Measurements from ENCODE around the gene CANT1. TPM values are rescaled to one million over a fixed set of nuclear protein-coding genes. Genes with fewer than 3 reads are reported as not detected.

CANT1 gene
- total RNA-seq, 1 experiment from 2014 or later, result 116 TPM

DNA sequence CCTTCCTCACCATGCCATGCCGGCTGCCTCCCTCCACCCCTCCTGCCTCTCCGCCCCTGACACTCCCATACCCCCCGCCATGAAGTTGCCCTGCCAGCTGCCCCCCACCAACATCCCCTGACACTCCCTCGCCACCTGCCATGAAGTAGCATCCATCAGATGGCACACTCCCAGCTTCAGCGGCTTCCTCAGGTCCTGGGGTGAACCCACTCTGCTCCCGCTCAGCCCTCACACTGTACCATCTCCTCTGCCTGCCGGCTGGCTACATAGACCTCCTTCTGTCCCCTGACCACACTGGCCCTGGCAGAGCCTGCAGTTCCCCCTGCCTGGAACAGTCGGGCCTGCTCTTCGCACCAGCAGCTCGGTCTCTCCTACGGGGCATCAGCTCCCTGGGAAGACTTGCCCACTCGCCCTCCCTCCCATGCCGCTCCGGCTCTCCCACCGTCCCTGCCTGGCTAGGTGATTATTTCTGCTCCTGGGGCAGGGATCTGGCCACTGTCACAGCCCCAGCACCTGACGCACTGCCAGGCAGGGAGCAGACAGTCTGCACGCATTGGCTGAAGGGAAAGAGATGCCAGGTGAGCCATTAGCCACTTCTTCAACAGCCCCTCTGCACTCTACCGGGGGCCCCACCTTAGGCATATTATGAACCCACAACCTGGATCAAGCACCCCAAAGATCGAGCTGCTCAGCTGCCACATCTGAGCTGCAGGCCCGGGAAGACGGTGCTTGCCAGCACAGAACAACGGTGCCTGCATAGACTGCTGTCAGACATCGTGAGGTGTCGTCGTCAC, 9.0 kb downstream of the CANT1 start:
- no peaks in the 10 kb centered on the region for H3K9me3 ChIP-seq (ENCODE audit: insufficient read depth, low read depth)
- peaks cover 4% of the 10 kb centered on the region for H4K20me1 ChIP-seq (ENCODE audit: insufficient read depth)
- POLR2A ChIA-PET (ENCODE audit: unreplicated experiment), result no interaction called here
- intact Hi-C loops (cut with micrococcal nuclease; ENCODE audit: unreplicated experiment), result no loop called here
- H3K27ac ChIP-seq, result no peak overlapping the region
- no peaks in the 10 kb centered on the region for H3K27me3 ChIP-seq (ENCODE audit: insufficient read depth, low read depth)
- no TSS peak for BruUV-seq (replicated peaks)
- H3K36me3 ChIP-seq (ENCODE audit: low read depth), result peaks cover 6% of the 10 kb centered on the region; the same call in 1 of the 2 replicates
- CTCF ChIA-PET, result no interaction called here
- H3K4me1 ChIP-seq (replicated peaks; ENCODE audit: insufficient read depth), result peaks cover 33% of the 10 kb centered on the region
- peaks cover 26% of the 10 kb centered on the region for H3F3A ChIP-seq (ENCODE audit: insufficient read depth, low read depth)
- H3K4me2 ChIP-seq, result no peak overlapping the region
- TF ChIP-seq EZH2 (IDR thresholded peaks at IDR 0.05; ENCODE audit: low read depth), result no peak
- TF ChIP-seq, protein P1, sequence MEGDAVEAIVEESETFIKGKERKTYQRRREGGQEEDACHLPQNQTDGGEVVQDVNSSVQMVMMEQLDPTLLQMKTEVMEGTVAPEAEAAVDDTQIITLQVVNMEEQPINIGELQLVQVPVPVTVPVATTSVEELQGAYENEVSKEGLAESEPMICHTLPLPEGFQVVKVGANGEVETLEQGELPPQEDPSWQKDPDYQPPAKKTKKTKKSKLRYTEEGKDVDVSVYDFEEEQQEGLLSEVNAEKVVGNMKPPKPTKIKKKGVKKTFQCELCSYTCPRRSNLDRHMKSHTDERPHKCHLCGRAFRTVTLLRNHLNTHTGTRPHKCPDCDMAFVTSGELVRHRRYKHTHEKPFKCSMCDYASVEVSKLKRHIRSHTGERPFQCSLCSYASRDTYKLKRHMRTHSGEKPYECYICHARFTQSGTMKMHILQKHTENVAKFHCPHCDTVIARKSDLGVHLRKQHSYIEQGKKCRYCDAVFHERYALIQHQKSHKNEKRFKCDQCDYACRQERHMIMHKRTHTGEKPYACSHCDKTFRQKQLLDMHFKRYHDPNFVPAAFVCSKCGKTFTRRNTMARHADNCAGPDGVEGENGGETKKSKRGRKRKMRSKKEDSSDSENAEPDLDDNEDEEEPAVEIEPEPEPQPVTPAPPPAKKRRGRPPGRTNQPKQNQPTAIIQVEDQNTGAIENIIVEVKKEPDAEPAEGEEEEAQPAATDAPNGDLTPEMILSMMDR (conservative IDR thresholded peaks at IDR 0.05), result no peak
- H3K4me3 ChIP-seq, result no peak overlapping the region
- no peaks in the 10 kb centered on the region for H3K9me2 ChIP-seq (ENCODE audit: insufficient read depth)
- no peak for DNase-seq
- H2AFZ ChIP-seq, result no peak overlapping the region
- peaks cover 72% of the 10 kb centered on the region for H3K79me2 ChIP-seq (ENCODE audit: low read depth)

DNA sequence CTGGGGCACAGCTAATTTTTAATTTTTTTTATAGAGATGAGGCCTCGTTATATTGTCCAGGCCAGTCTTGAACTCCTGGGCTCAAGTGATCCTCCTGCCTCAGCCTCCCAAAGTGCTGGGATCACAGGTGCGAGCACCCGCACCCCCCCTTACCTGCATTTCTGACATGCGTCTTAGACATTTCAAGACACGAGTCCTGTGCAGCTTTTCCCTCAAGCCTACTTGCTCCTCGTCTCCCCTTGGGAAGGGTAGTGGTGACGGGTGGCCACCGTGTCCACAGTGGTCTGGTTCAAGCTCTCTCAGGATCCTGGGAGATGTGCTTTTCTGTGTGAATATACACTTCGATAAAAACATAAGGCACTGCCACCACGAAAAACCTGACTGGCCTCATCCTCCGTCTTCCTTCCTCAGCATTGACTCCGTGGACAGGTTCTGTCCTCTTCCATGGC, 9.6 kb downstream of the CANT1 start:
- peaks cover 76% of the 10 kb centered on the region for H3K79me2 ChIP-seq (ENCODE audit: low read depth)
- CTCF ChIA-PET, result interaction anchor here (0.6 kb wide), 1 partner anchor 60 kb away, joined by 11 read pairs; no protein-coding TSS in a partner anchor

DNA sequence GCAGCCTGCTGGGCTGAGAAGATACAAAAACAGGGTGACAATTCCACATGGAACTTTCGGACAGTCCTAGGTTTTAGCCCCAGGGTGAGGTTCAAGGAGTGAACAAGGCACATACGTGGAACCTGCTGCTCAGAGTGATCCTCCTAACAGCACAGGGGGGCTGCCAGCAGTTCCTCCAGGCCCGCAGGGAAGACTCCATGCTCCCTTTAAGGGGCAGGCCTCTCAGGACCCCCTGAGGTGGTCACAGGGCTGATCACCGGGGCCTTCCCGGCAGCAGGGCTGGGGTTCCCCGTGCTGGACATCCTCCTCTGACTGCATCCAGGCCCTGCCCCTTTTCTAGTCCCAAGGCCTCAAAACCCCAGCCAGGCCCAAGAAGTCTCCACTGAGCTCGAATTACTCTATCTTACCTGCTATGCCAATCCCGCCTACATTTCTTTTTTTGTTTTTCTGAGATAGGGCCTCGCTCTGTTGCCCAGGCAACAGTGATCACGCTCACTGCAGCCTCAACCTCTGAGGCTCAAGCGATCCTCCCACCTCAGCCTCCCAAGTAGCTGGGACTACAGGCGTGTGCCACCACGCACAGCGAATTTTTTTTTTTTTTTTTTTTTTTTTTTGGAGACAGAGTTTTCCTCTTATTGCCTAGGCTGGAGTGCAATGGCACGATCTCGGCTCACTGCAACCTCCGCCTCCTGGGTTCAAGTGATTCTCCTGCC, 10.4 kb downstream of the CANT1 start:
- H3K27ac ChIP-seq, result no peak overlapping the region
- peaks cover 34% of the 10 kb centered on the region for H3K4me1 ChIP-seq (replicated peaks; ENCODE audit: insufficient read depth)

More for the DNA sequence above, 9.6 kb downstream of the CANT1 start:
- Histone ChIP-seq H4K20me1 (ENCODE audit: insufficient read depth) (peaks cover 4% of the 10 kb centered on the region), H3F3A (ENCODE audit: insufficient read depth, low read depth) (peaks cover 26% of the 10 kb centered on the region), H2AFZ (no peak overlapping the region), H3K4me2 (no peak overlapping the region), H3K27ac (no peak overlapping the region), H3K4me1 (replicated peaks; ENCODE audit: insufficient read depth) (peaks cover 34% of the 10 kb centered on the region), H3K4me3 (no peak overlapping the region), H3K36me3 (ENCODE audit: low read depth) (peaks cover 10% of the 10 kb centered on the region; the same call in 1 of the 2 replicates), H3K27me3 (ENCODE audit: insufficient read depth, low read depth) (no peaks in the 10 kb centered on the region), H3K9me2 (ENCODE audit: insufficient read depth) (no peaks in the 10 kb centered on the region), H3K9me3 (ENCODE audit: insufficient read depth, low read depth) (no peaks in the 10 kb centered on the region)
- TF ChIP-seq EZH2 (IDR thresholded peaks at IDR 0.05; ENCODE audit: low read depth), result no peak
- TF ChIP-seq, protein P1 (conservative IDR thresholded peaks at IDR 0.05), result no peak
- BruUV-seq (replicated peaks), result no TSS peak
- POLR2A ChIA-PET (ENCODE audit: unreplicated experiment), result no interaction called here
- intact Hi-C loops (cut with micrococcal nuclease; ENCODE audit: unreplicated experiment), result no loop called here
- no peak for DNase-seq

More for the DNA sequence above, 10.4 kb downstream of the CANT1 start:
- Histone ChIP-seq H3F3A (ENCODE audit: insufficient read depth, low read depth) (peaks cover 26% of the 10 kb centered on the region), H3K79me2 (ENCODE audit: low read depth) (peaks cover 83% of the 10 kb centered on the region), H3K4me2 (no peak overlapping the region), H2AFZ (no peak overlapping the region), H3K9me2 (ENCODE audit: insufficient read depth) (no peaks in the 10 kb centered on the region), H4K20me1 (ENCODE audit: insufficient read depth) (peaks cover 4% of the 10 kb centered on the region), H3K4me3 (no peak overlapping the region), H3K27me3 (ENCODE audit: insufficient read depth, low read depth) (no peaks in the 10 kb centered on the region), H3K9me3 (ENCODE audit: insufficient read depth, low read depth) (no peaks in the 10 kb centered on the region), H3K36me3 (ENCODE audit: low read depth) (peaks cover 10% of the 10 kb centered on the region; the same call in 1 of the 2 replicates)
- CTCF ChIA-PET, result interaction anchor here (0.6 to 1.2 kb wide), 3 partner anchors 19 to 61 kb away, joined by 3 to 11 read pairs (median 6); partner anchors contain the start of gene LGALS3BP
- DNase-seq, result no peak
- TF ChIP-seq EZH2 (IDR thresholded peaks at IDR 0.05; ENCODE audit: low read depth), result no peak
- TF ChIP-seq, protein P1 (conservative IDR thresholded peaks at IDR 0.05), result no peak
- POLR2A ChIA-PET (ENCODE audit: unreplicated experiment), result interaction anchor here (0.6 kb wide), 1 partner anchor 21 kb away, joined by 5 read pairs; no protein-coding TSS in a partner anchor
- intact Hi-C loops (cut with micrococcal nuclease; ENCODE audit: unreplicated experiment), result no loop called here
- no TSS peak for BruUV-seq (replicated peaks)

Data from PC-9 (cell line).